HuH-7 (cell line): ENCODE data around the gene ATP1A2.

ENCODE experiments used
- DNase-seq: peaks from one replicate; pipeline ENCODE4 v3.0.0; 2011; ENCODE audit warnings: low spot score

Gene ATP1A2

DNA sequence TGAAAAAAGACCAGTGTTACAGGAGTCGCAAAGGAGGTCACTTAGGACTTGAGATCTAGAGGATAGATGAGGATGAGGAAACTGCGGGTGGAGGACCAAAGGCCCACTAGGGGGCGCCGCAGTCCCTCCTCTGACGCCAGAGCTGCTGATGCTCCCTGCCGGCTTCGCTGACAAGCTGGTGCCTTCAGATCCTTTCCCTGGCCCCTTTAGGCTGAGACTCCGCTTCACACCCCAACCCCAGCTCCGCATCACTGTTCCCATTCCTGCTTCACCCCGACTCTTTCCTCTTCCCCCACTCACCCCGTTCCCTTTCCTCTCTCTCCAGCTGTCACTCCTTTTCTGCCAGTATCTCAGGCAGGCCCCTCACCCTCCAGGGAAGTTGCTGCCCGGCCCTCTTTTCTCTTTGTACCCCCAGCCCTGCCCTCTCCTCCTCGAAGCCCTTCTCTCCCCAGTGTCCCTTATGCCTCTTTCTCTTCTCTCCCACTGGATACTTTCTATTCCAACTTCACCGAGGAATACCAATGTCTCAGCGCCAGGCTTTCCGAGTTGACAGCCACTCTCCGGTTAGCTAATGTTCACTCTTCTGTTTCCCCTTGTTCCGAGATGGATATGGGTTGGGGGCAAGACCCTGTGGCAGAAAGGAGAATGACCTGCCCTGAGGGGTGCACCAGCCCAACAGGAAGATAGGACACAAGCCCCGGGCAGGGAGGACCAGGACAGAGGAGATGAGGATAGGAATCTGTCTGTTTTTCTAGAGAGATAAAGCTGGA lies 29.7 kb upstream of the ATP1A2 start:
- peak; percentile 98 for DNase-seq

DNA sequence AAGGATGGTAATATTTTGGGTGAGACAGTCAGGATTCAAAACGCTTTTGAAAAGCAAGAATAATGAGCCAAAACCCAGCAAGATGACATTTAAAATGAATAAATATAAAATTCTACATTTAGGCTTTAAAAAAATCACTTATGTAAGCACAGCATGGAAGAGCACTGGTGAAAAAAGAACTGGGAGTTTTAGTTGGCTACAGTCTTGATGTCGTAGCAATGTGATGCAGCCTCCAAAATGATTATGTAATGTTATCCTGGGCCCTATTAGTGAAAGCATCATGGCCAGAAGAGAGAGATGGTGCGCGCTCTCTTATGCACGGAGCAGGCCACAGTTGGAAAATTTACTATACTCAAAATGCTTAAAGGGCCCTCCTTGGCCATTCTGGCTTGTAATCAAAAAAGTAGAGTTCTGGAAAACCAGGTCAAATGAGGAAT lies 29.1 kb upstream of the ATP1A2 start:
- DNase-seq: no peak

DNA sequence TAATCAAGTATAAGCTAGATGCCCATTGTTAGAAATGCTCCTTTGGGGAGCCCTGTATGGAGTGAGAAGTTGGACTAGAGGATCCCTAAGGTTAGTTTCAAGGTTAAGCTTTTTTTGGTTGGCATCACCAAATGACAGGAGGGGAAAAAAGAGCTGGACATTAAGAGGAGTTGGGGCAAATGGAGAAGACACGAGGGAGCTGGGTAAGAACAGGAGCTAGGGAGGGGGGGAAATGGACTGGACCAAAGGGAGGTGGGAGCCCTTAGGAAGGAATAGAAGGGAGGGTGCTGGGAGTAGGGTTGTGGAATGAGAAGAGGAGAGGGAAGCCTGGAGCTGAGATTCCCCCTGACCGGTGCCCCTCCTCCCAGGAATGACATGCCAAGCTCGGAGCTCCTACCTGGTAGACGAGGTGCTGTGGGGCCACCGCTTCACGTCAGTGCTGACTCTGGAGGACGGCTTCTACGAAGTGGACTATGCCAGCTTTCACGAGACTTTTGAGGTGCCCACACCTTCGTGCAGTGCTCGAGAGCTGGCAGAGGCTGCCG lies 28.4 kb upstream of the ATP1A2 start:
- DNase-seq: no peak

DNA sequence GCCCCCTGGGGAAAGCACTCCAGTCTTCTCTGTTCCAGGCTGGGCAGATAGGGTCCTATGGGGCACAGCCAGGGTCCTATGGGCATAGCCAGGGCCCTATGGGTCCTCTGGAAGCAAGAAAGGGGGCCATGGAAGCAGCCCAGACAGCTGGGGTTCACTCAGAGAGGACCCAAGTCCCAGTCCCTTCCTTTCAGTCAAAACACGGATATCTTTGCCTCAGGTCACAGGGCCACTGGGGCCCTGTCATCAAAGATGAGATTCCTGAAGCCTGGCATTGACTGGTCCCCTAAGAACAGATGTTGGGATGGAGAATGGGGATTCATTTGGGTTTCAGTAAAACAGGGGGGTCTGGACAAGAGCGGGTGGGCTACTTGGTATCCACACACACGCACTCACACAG lies 25.7 kb upstream of the ATP1A2 start:
- DNase-seq: no peak

DNA sequence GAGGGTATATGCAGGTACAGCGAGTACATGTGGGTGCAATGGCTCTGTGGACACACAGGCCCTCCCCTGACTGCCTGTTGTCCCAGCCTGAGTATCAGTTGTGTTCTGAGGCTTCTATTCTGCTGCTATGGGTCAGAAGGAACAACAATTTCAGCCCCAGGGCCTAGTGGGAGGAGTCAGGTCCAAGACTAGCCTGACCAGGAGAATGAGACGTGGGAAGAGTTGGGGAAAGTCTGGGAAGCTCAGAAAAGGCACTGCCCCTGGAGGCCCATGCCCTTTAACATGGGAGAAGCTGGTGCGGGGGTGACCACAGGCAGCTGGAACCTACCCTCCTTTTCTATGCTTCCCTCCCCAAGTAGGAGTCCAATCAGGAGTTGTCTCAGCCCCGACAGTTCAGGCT lies 24.8 kb upstream of the ATP1A2 start:
- DNase-seq: no peak

DNA sequence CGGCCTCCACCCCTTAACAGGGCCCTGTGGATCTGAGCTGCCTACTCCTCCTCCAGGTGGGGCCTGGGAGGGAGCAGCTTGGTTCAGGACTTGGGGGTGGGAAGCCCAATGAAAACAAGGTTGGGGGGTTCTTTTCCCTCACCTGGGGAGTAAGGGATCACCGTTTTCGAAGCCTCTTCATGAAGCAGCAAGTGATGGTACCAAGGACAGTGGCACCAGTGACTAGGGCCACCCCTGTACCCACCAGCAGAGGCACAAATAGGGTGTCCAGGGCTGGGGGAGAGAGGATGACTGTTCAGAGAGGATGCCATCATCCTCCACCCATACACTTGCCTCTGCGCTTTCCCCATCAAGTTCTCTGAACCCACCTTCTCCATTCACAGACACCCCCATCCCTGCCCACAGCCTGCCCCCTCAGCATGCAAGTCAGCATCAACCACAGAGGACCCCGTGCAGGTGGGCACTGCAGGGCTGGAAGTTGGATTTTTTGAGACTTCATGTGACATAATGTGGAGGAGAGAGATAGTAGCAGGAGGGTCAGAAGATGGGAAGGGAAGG lies 23.8 kb upstream of the ATP1A2 start:
- DNase-seq: no peak

DNA sequence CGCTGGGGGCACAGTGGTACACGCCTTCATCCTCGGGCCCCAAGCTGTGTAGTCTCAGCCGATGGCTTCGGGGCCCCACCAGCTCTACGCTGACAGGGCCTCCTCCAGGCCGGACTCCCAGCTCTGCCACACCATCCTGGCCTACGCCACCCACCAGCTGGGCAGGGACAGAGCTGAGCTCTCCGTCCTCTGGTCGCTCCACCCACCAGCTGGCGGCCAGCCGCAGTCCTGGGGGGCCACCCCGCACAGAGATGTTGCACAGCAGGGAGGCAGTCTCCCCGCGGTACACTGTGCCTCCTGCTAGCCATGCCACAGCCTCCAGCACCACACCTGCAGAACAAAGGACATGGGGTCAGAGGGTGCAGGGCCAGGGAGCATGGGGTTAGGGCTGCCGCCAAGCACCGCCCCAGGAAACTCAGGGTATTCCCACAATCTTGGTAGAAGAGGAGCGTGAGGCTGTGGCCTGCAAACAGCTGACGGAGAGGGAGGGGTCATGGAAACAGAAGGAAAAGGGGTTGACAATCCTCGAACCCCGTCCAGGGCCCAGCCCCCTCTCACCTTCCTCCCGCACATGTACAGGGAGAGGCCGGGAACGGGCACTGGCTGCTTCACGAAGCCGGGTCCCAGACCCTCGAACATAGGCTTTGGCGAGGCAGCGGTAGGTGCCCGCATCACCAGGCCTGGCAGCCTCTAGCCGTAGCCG lies 23.0 kb upstream of the ATP1A2 start:
- DNase-seq: no peak

DNA sequence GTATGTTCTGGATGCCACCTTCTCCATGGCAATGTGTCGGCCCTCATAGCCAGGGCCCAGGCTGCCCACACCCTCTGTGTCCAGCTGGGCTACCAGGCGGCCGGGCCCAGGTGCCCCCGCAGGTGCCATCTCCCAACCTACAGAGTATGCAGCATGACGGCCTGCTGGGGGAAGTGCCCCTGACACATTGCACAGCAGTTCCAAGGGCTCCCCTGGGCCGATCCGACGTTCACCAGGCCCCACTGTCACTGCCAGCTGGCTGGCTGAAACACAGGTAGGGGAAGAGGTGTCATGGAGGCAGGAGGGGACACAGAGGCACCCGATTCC lies 22.5 kb upstream of the ATP1A2 start:
- DNase-seq: no peak

DNA sequence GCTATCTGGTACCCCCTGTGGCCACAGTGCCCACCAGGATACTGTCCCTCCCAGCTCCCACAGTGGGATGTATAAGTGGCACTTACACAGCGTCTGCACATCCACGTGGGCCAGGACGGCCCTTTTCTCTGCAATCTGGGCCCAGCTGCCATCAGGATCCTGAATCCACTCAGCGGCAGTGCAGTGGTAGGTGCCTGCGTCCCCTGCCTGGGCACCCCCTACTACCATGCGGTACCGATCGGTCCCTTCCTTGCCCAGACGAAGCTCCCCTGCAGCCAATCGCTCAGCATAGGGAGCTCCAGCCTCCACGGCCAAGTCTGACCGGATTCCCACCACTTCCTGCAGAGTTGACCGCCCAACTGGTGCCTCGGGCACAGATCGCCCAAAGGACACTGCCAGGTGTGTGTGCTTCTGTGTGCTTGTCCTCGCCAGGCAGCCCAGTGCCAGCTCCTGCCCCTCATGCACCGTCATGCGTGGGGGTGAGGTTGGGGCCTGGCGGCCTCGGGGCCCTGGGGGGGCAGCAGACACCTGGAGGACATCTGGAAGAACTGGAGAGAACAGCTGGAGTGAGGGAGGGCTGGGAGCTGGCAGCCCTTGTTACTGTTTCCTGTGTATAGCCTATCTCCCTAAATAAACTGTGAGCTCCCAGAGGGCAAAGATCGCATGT lies 21.8 kb upstream of the ATP1A2 start:
- no peak for DNase-seq

DNA sequence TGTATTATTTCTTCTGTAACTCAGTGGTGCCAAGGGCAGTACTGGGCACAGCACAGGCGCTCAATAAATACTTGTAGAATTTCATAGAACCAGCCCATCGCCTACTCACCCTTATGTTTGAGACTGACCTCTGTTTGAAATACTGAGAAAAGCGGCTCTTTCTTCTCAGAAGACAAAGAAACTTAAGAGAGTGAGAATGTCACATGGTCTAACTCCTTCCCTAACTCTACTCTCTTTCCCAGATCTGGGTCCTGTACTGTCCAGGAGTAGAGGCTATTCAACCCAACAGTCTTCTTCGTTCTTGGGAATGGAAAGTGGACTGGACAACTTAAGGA lies 21.3 kb upstream of the ATP1A2 start:
- no peak for DNase-seq

DNA sequence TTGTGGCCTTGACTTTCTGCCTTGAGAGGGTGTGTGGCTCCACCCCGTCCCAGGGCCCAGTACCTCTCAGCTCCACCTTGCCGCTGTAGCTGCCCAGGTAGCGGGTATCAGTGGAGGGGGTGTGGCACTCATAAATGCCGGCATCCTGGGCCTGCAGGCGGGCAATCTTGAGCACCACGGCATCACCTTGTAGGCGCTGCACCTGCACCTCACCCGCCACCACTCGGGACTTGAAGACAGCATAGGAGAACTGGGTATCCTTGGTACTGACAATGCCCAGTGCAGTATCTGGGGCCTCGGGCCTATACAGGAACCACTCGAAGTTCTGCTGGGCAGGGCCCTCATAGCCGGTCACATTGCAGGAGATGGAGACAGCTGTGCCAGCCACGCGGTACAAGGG lies 20.8 kb upstream of the ATP1A2 start:
- no peak for DNase-seq

DNA sequence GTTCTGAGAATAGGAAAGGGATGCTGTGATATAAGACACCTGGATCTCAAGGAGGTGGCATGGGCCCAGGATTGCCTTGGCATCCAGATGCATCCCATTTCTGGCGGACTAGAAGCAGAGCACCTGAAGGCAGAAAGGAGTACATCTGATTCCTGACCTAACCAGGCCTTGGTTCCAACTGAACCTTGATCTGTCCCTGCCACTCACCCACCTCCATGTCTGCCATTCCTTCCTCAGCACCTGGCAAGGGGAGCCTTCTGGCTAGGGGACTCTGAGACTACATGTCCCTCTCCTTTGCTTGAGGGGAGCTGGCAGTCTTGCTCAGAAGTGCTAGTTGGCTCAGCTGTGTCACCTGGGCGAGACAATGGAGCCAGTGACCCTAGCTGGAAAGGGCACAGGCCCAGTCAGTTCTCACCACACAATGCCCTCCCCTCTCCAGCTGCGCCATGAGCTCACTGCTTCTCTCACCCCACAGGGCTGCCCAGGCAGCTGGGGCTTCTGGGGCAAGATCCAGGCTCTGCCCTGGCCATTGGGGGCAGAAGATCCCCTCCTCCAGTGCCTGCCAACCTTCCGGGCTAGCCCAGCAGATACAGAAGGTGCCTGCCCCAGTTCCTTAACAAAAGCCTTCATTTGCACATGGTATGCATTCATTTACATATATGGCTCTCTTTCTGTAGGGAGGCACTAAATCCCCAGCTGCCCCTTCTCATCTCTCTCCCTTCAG lies 20.0 kb upstream of the ATP1A2 start:
- DNase-seq: no peak

DNA sequence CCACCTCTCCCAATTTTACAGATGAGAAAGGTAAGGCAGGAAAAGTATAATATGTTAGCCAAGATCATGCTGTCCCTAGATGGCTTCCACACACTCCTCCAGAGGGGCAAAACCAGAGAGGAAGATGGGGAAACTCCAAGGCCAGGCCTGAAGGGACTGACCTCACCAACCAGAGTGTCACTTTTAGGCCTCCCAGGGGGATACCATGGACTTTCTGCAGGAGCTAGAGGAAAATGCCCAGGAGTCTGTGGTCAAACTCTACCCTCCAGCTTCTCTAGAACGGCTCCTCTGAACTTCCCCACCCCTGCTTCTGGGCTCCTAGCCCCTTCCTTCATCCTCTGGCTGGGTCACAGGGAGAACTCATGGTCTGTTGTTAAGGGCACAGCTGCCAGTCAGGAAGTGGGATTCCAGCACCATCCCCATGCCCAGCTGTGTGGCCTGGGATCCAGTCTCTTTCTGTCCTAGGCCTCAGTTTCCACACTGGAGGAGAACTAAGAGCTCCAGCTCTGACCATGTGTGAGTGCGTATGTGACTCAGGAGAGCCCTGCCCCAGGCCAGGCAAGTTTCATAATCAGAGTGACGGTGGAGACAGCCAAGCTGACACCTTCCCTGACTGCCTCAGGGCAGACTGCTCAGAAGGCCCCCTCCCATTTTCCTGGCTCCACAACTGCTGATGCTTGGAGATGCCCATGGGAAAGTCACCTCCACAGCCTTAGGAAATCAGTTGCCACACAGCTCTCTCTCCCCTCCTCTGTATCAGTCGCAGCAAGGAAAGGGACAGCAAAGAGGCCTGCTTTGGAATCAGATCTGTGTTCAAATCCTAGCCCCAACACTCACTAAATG lies 19.1 kb upstream of the ATP1A2 start:
- no peak for DNase-seq

DNA sequence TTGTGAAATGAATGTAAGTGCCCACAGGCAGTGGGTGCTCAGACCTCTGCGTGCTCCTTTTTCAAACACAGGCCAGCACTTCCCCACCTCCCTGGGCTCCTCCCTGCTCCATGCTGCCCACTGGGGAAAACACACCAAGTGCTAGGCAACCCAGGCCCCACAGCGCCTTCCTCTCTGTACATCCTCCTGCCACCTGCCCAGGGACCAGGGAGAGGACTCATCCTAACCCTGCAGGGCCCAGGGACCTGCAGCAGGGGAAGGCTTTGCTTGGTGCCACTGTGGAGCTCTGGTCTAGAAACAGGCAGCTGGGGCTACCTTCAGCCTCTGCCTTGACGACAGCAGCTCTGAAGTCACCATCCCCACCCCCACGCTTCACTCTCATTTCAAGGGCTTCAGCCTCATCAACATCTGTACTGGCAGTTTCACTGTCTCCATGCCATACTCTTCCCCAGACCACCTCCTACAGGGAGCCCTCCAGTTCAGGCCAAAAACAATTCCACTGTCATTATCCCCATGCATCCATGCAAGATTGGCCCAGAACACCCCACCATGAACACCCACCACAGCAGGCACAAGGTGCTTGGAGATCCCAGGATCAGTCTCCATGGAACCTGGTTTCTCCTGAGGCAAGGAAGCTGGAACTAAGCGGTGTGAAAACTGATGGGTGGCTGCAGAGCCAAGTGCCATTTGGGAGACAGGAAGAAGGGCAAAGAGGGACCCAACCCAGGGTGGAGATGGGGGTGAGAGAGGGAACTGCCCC lies 18.2 kb upstream of the ATP1A2 start:
- DNase-seq: no peak

DNA sequence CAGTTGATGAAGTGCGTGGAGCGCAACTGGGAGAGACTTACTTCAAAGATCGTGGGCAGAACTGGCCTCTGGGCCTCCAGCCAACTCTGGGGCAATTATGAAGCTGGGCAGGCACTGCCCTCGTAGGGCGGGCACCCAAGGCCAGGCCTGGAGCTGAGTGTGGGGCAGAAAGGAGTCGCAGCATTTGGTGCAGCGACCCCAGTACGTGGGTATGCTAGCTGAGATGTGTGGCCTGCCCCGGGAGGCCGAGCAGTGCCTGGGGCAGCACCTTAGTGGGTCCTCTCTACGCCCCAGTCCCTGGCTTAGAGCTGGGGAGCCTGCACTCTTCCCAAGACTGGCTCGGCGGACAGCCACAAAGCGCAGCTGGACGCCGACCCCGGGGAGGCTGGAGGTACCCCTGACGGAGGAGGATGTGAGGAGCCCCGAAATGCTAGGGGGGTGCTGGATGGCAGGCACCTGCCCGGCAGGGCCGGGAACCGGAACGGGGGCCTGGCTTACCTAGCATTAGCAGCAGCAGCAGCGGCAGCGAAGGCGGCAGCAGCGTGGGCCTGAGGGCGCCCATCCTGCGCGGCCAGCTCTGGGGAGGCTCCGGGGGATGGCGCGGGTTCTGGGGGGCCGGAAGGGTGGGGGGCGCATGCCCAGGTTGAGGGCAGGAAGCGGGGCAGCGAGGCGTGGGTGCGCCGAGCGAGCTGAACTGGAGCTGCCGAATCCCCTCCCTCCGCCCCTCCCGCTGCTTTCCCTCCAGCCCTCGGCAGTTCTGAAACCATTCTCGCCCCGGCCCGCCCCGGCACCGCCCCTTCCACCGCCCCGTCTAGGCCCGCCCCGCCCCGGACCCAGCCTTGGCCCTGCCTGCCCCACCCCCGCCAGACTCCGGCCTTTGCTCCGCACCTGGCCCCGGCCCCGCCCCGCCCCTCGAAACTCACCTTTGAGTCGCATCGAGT lies 17.4 kb upstream of the ATP1A2 start, which contains the start of gene IGSF8:
IGSF8 (minus strand) TSS at position 709 of the 941 bp plus-strand sequence; CDS start at position 562, 147 bp downstream.
- peak; percentile 93 for DNase-seq

DNA sequence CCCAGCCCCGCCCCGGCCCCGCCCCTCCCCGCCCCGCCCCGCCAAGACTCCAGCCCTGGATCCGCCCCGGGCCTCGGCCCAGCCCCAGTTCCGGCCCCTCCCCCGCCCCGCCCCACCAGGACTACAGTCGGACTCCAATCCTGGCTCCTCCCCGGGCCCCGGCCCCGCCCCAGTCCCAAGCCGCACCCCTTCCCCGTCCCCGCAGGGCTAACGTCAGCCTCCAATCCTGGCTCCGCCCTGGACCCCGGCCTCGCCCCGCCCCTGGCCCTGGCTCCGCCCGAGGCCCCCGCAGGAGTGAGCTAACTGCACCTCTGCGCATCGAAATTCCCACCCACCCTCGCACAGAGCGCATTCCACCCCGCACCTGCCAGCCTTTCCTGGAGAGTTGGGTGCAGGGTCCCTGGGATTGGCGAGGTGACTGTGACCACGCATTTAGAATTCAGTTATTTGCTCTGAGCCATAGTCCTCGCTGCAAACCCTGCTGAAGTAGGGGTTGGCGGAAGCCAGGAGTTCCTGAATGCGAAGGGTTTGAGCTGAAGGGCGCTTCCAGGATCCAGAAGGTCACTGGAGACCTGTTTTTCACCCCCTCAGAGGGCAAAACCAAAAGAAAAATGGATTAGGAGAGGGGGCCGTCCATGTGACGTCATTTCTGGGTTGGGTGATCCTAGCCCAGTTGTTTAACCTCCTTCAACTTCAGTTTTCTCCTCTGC lies 16.6 kb upstream of the ATP1A2 start:
- peak; percentile 92 for DNase-seq

DNA sequence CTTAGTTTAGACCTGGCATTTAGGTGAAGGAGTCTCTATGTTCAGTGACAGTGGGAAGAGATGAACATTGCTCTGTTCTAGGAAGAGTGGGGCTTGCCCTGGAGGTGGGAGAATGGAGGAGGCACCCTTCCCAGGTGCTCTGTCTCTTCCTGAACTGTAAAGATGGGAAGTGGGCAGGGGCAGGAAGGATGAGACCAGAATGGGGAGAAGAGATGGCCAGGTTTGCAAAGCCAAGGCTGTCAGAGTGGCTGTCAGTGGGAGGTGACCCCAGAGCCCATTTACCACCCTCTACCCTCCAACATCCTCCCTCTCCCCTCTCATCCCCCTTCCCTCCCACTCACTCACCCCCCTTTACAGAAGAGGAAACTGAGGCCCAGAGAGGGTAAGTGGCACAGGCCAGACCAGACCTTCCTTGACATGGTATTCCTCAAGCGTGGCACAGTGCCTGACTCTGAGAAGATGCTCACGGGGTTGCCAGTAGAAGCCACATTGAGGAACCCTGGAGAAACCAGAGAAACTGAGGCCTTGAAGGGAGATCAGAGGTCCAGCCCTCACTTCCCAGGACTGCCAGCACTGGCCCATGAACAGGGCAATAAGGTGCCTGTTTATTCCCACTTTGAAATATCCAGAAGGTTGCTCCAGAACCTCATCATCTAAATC lies 15.7 kb upstream of the ATP1A2 start:
- no peak for DNase-seq
